Panc1 (cell line): ENCODE results near the gene UBE2G2.

Experiments
- POLR2AphosphoS5 ChIP-seq: IDR thresholded peaks from 2 replicates; pipeline ENCODE4 v1.6.1; 2012; ENCODE audit warnings: mild to moderate bottlenecking, low read depth, low read length, moderate library complexity
- SIN3A ChIP-seq: IDR thresholded peaks from 2 replicates; pipeline ENCODE4 v1.6.1; 2012; ENCODE audit warnings: low read depth, mild to moderate bottlenecking, low read length, moderate library complexity, borderline replicate concordance; ENCODE audit not compliant: insufficient read depth
- TF ChIP-seq, protein P1 (sequence below): fragments of 450-650 bp; IDR thresholded peaks from 2 replicates; pipeline ENCODE4 v1.5.1; 2017; ENCODE audit warnings: mild to moderate bottlenecking

DNA sequence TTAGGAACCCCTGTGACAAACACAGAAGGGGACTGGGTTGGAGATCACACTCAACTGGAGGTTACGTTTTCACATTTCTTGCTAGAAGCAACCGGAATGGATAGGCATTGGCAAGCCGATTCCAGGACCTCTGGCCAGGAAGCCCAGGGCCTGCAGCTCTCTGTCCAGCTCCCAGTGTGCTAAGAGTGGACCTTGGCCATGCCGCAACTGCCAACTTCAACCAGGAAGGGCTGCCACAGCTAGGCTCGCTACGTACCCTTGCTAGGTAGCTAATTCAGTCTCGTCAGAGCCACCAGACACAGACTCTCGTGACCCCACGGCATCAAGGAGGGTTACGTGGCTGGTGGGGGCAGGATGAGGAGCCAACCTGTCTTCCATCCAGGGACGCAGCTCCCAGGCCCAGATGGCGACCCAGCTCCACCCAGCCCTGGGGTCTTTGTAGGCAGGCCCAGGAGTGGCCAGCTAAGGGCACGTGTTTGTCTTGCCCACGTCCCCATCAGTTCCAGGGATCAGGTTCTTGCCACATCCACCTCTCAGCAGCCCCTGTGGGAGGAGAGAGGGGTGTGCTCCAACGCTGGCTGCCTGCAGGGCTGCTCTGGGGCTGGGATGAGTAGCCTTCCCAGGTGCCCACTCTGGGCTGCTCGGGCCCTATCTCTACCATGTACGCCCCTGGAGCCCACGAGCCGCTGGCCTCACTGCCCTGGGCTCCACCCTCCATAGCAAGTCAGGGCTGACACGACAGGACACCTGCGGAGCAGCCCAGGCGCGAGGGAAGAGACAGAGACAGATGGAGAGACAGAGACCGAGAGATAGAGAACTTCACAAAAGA lies 39.2 kb downstream of the UBE2G2 start:
- TF ChIP-seq, protein P1, sequence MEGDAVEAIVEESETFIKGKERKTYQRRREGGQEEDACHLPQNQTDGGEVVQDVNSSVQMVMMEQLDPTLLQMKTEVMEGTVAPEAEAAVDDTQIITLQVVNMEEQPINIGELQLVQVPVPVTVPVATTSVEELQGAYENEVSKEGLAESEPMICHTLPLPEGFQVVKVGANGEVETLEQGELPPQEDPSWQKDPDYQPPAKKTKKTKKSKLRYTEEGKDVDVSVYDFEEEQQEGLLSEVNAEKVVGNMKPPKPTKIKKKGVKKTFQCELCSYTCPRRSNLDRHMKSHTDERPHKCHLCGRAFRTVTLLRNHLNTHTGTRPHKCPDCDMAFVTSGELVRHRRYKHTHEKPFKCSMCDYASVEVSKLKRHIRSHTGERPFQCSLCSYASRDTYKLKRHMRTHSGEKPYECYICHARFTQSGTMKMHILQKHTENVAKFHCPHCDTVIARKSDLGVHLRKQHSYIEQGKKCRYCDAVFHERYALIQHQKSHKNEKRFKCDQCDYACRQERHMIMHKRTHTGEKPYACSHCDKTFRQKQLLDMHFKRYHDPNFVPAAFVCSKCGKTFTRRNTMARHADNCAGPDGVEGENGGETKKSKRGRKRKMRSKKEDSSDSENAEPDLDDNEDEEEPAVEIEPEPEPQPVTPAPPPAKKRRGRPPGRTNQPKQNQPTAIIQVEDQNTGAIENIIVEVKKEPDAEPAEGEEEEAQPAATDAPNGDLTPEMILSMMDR = no peak
- TF ChIP-seq POLR2AphosphoS5 = no peak
- no peak for TF ChIP-seq SIN3A
